HepG2 (cell line): ENCODE measurements around the gene CCDC57. TPM values are rescaled to one million over a fixed set of nuclear protein-coding genes. Genes with fewer than 3 reads are reported as not detected.
A peak's percentile ranks its signal among the peaks of the same experiment; 100 is the strongest.

Source experiments
- ATAD3A ChIP-seq: sonication (generic); formaldehyde crosslinking; IDR thresholded peaks from 2 replicates; pipeline ENCODE4 v1.4.0; 2020; ENCODE audit warnings: missing genetic modification reagents
- BRD4 ChIP-seq: sonication (generic); formaldehyde crosslinking; IDR thresholded peaks from 2 replicates; pipeline ENCODE4 v1.4.0; 2020; ENCODE audit warnings: missing genetic modification reagents
- FOSL1 ChIP-seq: sonication (generic); formaldehyde crosslinking; IDR thresholded peaks from 2 replicates; pipeline ENCODE4 v1.9.0; 2021; ENCODE audit warnings: missing genetic modification reagents, borderline replicate concordance
- HNF1A ChIP-seq, 2 experiments: sonication (generic) in 1 of 2; formaldehyde crosslinking in 1 of 2; IDR thresholded peaks; 2 replicates each; pipeline versions ENCODE4 v1.4.0 to v1.6.1; 2016 to 2020; ENCODE audit warnings: borderline replicate concordance in 1 of 2, low read depth in 1 of 2, mild to moderate bottlenecking in 1 of 2, missing genetic modification reagents in 1 of 2
- HNRNPL ChIP-seq: fragments of 200-400 bp; formaldehyde crosslinking; IDR thresholded peaks from 2 replicates; pipeline ENCODE4 v1.6.1; 2017; ENCODE audit warnings: mild to moderate bottlenecking, low read depth, low read length
- IRF1 ChIP-seq: sonication (generic); formaldehyde crosslinking; IDR thresholded peaks from 2 replicates; pipeline ENCODE4 v1.4.0; 2020; ENCODE audit warnings: low read depth, mild to moderate bottlenecking, missing genetic modification reagents
- JDP2 ChIP-seq: sonication (generic); formaldehyde crosslinking; IDR thresholded peaks from 2 replicates; pipeline ENCODE4 v1.8.1; 2022; ENCODE audit warnings: missing genetic modification reagents, borderline replicate concordance
- KDM4B ChIP-seq: sonication (generic); formaldehyde crosslinking; IDR thresholded peaks from 2 replicates; pipeline ENCODE4 v1.4.0; 2020; ENCODE audit warnings: missing genetic modification reagents
- MIER2 ChIP-seq: IDR thresholded peaks from 2 replicates; pipeline ENCODE4 v1.6.1; 2016; ENCODE audit warnings: missing biosample characterization, missing genetic modification reagents
- RELA ChIP-seq: sonication (generic); formaldehyde crosslinking; IDR thresholded peaks from 2 replicates; pipeline ENCODE4 v1.4.0; 2020; ENCODE audit warnings: missing genetic modification reagents
- SMAD9 ChIP-seq: sonication (generic); formaldehyde crosslinking; IDR thresholded peaks from 2 replicates; pipeline ENCODE4 v1.5.1; 2020; ENCODE audit warnings: mild to moderate bottlenecking, missing genetic modification reagents
- TFAP4 ChIP-seq: sonication (generic); IDR thresholded peaks from 2 replicates; pipeline ENCODE4 v1.6.1; 2016; ENCODE audit warnings: low read depth, borderline replicate concordance
- THAP8 ChIP-seq: sonication (generic); formaldehyde crosslinking; IDR thresholded peaks from 2 replicates; pipeline ENCODE4 v1.5.1; 2020; ENCODE audit warnings: missing genetic modification reagents, mild to moderate bottlenecking, borderline replicate concordance
- YEATS2 ChIP-seq: sonication (generic); formaldehyde crosslinking; IDR thresholded peaks from 2 replicates; pipeline ENCODE4 v1.4.0; 2020; ENCODE audit warnings: missing genetic modification reagents, borderline replicate concordance
- ZBTB7A ChIP-seq: sonication (generic); formaldehyde crosslinking; IDR thresholded peaks from 2 replicates; pipeline ENCODE4 v1.8.0; 2022; ENCODE audit warnings: mild to moderate bottlenecking, missing genetic modification reagents
- ZFP90 ChIP-seq: sonication (generic); formaldehyde crosslinking; IDR thresholded peaks from 2 replicates; pipeline ENCODE4 v1.8.0; 2022; ENCODE audit warnings: missing genetic modification reagents, mild to moderate bottlenecking, inconsistent platforms, borderline replicate concordance
- ZNF205 ChIP-seq: IDR thresholded peaks from 2 replicates; pipeline ENCODE4 v1.6.1; 2018; ENCODE audit warnings: missing biosample characterization, missing genetic modification reagents
- ZNF234 ChIP-seq: sonication (generic); formaldehyde crosslinking; conservative IDR thresholded peaks from 2 replicates; pipeline ENCODE4 v1.5.1; 2020; ENCODE audit warnings: mild to moderate bottlenecking, missing genetic modification reagents
- ZNF317 ChIP-seq: sonication (generic); formaldehyde crosslinking; IDR thresholded peaks from 2 replicates; pipeline ENCODE4 v1.5.0; 2020; ENCODE audit warnings: mild to moderate bottlenecking, missing genetic modification reagents
- ZNF367 ChIP-seq: sonication (generic); formaldehyde crosslinking; IDR thresholded peaks from 2 replicates; pipeline ENCODE4 v1.4.0; 2020; ENCODE audit warnings: missing genetic modification reagents, borderline replicate concordance
- ZNF883 ChIP-seq: sonication (generic); formaldehyde crosslinking; IDR thresholded peaks from 2 replicates; pipeline ENCODE4 v1.5.1; 2020; ENCODE audit warnings: mild to moderate bottlenecking, missing genetic modification reagents; ENCODE audit errors: not compliant biosample characterization
- polyA plus RNA-seq, 8 experiments: library from polyadenylated mRNA; depleted of rRNA in 3 of 8; stranded (reverse) in 7 of 8; unstranded in 1 of 8; fragments of >200 nt; fragmentation: Illumina TruSeq in 4 of 8; extraction: Trizol in 4 of 8; gene quantifications; 2 replicates each; pipeline versions ENCODE4 v1.2.1 to v1.2.3, GENCODE V29; 2011 to 2016; ENCODE audit warnings: low read depth in 4 of 8, missing spikeins in 1 of 8, mixed read lengths in 1 of 8; ENCODE audit not compliant: insufficient read depth in 1 of 8
- total RNA-seq, 5 experiments: library from RNA; depleted of rRNA; stranded (reverse); fragments of >200 nt; fragmentation: Illumina TruSeq; extraction: Trizol; gene quantifications; 2 replicates each; pipeline ENCODE4 v1.2.3, GENCODE V29; 2016; ENCODE audit warnings: low read depth in 1 of 5
- TF ChIP-seq, protein P1 (sequence below): sonication (generic); formaldehyde crosslinking; IDR thresholded peaks from 2 replicates; pipeline ENCODE4 v1.4.0; 2020; ENCODE audit warnings: mild to moderate bottlenecking, missing genetic modification reagents

Gene CCDC57
- total and polyA plus RNA-seq, 2 of the 13 experiments (the other 11 are each of a cell fraction or from before 2014, with no cell fraction given), result 59.3 to 59.9 TPM

DNA sequence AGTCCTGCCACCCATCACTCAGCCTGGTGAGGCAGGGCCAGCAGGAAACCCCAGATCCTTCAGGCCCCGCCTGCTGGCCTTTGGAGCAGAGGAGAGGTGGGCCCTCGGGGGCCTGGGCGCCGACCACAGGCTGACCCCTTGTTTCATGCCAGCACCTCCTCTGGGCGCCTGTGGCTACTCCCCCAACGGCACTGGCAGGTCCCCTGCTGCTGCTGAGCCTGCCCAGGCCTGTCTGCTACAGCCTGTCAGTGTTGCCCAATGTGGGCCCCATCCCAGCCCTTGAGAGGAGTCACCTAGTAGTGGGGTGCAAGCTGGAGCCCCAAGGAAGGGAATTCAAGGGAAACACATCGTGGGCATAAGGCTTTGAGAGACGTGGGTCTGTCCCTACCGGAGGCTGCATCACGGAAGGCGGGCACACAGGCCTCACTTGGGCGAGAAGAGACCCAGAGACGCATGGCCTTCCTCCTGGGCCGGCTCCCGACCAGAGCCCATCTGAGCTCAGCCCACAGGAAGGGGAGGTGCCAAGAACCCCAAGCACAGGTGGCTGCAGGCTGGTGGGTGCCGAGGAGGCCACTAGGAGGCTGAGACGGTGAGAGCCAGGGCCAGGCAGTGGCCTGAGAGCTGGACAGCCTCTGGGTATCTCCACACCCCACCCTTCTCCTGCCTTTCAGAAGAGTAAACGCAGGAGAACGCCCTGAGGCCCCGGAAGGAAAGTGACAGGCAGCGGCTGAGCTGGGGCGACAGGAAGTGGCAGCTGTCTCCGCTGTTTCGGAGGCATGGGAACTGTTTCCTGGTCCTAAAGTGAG is 106.6 kb downstream of the CCDC57 start (continued):
- TF ChIP-seq ZNF883, result peak; percentile 57
- no peak for TF ChIP-seq ZNF367 (CRISPR knock-in tag)
- no peak for TF ChIP-seq IRF1 (CRISPR knock-in tag)
- TF ChIP-seq YEATS2 (CRISPR knock-in tag), result peak; percentile 83; the same call in 1 of the 2 replicates
- TF ChIP-seq ZNF234 (CRISPR knock-in tag), result no peak
- TF ChIP-seq MIER2, result peak; percentile 71
- TF ChIP-seq ZNF317, result peak; percentile 81; the same call in 1 of the 2 replicates
- peak; percentile 73; the same call in 1 of the 2 replicates for TF ChIP-seq ZBTB7A (CRISPR knock-in tag)
- TF ChIP-seq FOSL1 (CRISPR knock-in tag), result no peak
- TF ChIP-seq SMAD9 (CRISPR knock-in tag), result no peak; the same call in none of the 2 replicates
- TF ChIP-seq, protein P1, sequence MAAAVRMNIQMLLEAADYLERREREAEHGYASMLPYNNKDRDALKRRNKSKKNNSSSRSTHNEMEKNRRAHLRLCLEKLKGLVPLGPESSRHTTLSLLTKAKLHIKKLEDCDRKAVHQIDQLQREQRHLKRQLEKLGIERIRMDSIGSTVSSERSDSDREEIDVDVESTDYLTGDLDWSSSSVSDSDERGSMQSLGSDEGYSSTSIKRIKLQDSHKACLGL (CRISPR knock-in tag), result peak; percentile 79; the same call in 1 of the 2 replicates
- no peak for TF ChIP-seq JDP2 (CRISPR knock-in tag)
- no peak for TF ChIP-seq THAP8
- no peak for TF ChIP-seq HNF1A (IDR thresholded peaks at IDR 0.05; ENCODE audit: low read depth)
- peak; percentile 28; the same call in 1 of the 2 replicates for TF ChIP-seq HNF1A (CRISPR knock-in tag; IDR thresholded peaks at IDR 0.05; ENCODE audit: borderline replicate concordance)
- peak; percentile 93 for TF ChIP-seq HNRNPL
- TF ChIP-seq BRD4 (CRISPR knock-in tag), result peak; percentile 94
- peak; percentile 65 for TF ChIP-seq ZFP90
- no peak; the same call in 1 of the 2 replicates for TF ChIP-seq RELA (CRISPR knock-in tag)
- TF ChIP-seq ZNF205 (CRISPR knock-in tag), result peak; percentile 85
- TF ChIP-seq TFAP4, result peak; percentile 85
- TF ChIP-seq KDM4B (CRISPR knock-in tag), result no peak
- no peak; the same call in 1 of the 2 replicates for TF ChIP-seq ATAD3A (CRISPR knock-in tag)
